HG03575 (cell line): ENCODE measurements around the gene RALBP1.

Source experiments
- ATAC-seq: cut with Tn5 transposase; IDR thresholded peaks from one replicate; pipeline ENCODE4 v1.9.1; 2021; ENCODE audit not compliant: unreplicated experiment, insufficient number of reproducible peaks, low FRiP score; ENCODE audit errors: extremely low read depth

RALBP1 gene

DNA sequence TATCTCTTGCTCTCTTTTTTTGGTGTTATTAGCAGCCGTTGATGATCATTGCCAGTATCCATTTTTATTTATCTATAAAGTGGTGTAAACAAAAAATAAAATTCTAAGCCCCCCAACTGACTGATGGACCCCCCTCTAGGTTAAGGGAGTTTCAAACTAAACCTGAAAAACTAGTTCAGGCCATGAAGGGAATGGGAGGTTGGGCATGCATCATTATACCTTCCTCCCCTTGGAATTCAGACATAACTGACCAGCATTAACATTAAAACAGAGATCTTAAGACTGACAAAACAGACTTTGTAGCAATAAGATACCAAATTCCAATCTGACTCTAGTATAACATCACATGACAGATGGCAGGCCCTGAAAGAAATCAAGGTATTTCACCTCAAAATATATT lies 20.2 kb downstream of the RALBP1 start:
- no peak for ATAC-seq

DNA sequence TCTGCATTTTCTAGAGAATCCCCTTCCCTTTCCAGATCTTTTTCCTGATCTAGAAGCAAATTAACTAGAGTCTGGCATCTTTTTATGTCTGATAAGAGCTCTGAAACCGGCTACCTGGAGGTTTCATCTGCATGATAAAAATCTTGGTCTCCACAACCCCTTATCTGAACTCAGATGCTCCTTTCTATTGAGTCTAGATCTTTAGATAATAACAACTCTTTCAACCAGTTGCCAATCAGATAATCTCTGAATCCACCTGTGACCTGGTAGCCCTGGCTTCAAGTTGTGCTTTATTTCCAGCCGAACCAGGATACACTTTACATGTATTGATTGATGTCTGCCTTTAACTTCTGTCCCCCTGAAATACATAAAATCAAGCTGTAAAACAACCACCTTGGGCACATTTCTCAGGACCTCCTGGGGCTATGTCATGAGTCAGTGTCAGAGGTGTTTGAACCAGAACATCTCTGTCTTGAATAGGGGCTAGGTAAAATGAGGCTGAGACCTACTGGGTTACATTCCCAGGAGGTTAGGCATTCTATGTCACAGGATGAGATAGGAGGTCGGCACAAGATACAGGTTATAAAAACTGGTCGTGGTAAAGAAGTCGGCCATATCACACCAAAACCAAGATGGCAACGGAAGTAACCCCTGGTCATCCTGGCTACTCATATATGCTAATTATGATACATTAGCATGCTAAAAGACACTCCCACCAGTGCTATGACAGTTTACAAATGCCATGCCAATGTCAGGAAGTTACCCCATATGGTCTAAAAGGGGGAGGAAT lies 20.8 kb downstream of the RALBP1 start:
- ATAC-seq = no peak

DNA sequence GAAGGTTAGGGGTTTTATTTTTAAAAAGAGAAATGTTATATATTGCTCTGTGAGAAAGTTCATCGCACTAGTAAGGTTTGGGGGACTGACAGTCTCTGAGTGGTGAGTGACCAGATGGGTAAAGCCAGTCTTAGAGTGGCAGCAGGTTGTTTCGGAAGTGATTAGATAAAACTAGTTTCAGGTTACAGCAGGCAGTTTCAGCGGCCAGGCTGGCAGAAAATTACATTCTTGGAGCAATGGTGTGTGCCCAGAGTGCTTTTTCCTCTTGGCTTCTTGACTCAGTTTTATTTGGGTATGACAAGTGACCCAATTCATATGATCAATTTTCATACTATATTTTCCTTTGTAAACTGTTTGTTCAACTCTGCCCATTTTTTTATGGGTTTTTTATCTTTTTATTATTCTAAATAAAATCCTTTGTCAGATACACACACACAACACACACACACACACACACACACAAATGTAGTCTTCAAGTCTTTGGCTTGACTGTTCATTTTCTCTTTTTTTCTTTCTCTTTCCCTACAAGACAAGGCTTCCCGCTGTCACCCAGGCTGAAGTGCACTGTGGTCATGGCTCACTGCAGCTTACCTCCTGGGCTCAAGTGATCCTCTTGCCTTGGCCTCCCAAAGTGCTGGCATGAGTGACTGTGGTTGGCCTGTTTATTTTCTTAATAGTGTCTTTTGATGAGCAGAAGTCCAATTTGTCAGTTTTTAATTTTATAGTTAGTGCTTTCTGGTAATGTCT lies 30.9 kb downstream of the RALBP1 start:
- no peak for ATAC-seq

DNA sequence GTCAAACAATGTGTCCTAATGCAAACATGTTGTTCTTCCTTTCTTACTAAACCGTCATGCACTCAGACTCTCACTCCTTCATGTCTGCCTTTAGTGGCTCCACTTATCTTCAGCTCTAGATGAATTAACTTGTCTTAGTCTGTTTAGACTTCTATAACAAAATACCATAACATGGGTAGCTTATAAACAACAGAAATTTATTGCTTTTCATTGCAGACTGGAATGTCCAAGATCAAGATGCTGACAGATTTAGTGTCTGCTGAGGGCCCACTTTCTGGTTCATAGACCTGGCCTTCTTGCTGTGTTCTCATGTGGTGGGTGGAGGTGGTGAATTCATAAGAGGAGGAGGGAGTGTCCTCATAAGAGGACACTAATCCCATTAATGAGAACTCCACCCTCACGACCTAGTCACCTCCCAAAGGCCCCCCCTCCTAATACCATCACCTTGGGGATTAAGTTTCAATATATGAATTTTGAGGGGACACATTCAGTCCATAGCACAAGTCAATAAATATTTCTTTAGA lies 32.3 kb downstream of the RALBP1 start:
- ATAC-seq = no peak

DNA sequence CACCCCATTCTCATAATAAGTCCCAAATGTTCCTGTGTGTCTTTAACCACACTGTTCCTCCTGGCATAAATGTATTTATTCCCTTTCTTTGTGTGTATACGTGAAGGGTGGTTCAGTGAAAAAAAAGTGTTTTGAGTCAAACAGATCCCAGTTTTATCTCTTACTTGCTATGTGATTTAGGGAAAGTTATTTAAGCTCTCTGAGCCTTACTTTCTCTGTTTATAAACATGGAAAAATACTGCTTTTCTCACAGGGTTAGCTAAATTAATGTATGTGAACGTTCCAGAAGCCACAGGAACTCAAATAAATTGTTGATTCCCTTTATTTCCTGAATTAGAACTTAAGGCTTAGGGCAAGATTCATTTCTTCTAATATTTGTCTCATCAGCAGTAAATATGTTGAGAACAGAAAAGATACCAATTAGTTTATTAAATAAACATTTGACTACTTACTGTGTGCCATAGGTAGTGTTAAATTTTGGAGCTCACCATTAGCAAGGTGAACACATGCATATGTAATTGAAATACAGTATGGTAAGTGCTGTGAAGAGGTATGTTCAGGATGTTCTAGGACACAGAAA lies 33.2 kb downstream of the RALBP1 start:
- no peak for ATAC-seq

DNA sequence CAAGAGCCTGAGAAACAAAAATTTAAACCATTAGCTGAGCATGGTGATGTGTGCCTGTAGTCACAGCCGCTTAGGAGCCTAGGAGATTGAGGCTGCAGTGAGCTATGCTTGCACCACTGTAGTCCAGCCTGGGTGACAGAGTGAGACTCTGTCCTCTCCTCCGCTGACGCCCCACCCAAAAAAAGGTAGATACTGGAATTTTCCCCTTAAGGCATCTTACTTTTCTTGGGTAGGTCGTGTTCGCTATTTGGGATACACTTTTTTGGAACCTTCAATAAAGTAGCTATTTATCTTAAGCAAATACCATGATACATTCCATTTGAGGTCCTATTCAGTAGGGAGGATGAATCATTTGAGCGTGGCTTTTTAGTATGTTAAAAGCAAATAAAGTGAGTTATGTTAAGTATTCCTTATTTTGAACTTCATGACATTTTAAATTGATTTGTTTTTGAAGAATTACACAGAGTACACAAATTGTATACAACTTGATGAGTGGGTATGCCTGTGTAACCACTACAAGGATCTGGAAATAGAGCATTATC lies 38.7 kb downstream of the RALBP1 start:
- no peak for ATAC-seq

DNA sequence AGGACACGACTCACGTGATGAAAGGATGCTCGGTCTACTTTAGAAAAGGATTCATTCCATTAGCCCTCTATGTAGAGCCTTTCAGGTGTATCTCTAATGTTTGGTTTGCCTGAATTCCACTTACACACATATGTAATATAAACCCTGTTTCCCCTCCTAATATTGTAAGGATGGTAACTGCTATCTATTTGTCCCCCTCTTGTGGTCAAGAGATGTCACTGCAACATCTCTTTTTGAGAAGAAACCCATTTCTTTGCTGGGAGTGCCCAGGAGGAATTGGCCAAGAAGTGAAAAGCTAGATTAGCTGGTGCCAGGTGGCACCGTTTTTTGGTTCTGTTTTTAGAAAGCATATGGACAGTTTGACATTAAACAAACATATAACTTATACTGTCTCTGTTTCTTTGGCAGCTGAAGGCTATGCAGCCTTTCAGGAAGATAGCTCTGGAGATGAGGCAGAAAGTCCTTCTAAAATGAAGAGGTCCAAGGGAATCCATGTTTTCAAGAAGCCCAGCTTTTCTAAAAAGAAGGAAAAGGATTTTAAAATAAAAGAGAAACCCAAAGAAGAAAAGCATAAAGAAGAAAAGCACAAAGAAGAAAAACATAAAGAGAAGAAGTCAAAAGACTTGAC lies 41.2 kb downstream of the RALBP1 start:
- ATAC-seq = no peak

DNA sequence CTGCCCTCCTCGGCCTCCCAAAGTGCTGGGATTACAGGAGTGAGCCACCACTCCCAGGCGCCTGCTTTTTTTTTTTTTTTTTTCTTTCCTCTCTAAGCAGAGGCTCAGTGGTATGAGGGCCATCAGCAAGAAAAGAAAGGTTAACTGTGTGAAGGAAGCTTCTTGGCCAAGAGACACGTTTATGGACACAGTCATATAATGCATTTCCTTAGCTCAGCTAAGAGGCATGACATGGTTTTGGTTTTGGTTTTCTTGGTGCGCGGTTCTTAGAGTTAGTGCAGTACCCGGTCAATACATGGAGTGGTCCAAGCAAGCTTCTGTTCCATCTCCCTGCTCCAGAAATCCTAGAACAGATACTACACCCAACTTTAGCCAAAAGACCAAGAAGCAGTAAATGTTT lies 42.6 kb downstream of the RALBP1 start:
- no peak for ATAC-seq

DNA sequence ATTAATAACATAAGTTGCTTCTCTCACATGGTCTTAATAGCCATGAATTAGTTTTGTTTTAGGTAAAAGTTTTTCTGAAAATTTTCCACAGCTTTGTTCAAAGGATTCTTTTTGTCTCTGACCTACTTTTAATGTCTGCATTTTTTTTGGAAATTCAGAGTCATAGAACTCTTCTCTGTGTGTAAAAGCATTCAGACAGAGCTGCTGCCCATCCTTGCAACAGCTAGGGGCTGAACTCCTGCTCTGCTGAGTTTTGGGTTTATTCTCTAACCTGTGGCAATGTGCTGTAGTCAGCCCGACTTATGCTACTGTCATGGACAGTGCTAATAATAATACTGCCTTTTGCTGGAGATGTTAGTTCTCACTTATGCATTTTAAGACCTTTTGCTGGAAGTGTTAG lies 44.1 kb downstream of the RALBP1 start:
- no peak for ATAC-seq

DNA sequence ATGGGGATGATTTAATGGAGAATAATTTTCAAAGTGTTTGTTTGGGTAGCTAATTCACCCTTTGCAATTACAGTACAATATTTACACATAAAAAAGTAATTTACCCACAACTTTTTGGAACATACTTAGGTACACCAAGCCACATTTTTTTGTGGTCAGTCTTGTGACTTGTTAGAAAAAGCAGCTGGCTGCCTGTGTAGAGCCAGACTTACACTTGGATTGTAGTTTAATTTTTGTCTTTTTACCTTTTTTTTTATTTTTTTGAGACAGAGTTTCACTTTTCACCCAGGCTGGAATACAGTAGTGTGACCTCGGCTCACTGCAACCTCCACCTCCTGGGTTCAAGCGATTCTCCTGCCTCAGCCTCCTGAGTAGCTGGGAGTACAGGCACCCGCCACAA lies 45.4 kb downstream of the RALBP1 start:
- no peak for ATAC-seq

DNA sequence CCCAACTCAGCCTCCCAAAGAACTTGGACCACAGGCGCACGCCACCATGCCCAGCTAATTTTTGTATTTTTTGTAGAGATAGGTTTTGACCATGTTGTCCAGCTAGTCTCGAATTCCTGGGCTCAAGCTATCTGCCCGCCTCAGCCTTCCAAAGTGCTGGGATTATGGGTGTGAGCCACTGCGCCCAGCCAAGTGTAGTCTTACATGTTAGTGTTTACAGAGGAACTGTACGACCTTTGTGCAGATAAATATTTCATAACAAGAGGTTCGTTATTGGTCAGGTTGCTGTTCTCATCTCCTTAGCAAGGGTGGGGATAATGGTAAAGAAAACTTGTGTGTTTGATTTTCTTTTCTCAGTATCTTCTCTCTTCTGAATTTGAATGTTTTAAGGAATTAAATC lies 46.5 kb downstream of the RALBP1 start:
- no peak for ATAC-seq

DNA sequence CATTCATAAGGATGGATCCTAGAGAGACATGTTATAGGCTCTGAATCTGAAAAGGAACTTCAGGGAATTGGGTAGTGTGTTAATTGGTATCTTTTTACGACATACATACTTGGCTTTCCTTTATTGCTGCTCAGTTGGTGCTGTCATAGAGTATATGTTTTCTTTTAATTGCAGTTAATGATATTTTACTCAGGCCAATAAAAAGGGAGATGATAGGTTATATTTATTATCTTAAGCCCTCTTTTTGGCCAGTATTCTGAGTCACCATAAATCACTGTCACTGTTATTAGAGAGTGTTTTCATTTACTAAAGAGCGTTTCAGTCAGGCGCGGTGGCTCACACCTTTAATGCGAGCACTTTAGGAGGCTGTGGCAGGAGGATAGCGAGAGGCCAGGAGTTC lies 47.6 kb downstream of the RALBP1 start:
- ATAC-seq = no peak

DNA sequence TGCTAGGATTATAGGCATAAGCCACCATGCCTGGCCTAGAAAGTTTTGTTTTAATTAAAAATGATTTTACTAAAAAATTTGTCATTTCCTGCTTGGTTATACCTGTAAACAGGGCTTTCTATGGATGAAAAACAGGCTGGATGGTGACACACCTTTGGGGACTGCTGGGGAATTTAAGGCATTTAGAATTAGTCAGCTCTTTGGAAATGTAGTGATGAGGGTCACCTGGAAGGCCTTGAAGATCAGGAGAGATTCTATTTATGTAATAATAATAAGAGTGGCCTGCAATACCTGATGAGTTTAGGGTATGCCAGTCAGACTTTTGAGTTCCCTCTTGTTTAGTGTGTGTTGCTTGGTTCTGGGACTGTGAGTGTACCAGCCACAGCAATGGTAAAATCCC lies 51.1 kb downstream of the RALBP1 start:
- no peak for ATAC-seq

DNA sequence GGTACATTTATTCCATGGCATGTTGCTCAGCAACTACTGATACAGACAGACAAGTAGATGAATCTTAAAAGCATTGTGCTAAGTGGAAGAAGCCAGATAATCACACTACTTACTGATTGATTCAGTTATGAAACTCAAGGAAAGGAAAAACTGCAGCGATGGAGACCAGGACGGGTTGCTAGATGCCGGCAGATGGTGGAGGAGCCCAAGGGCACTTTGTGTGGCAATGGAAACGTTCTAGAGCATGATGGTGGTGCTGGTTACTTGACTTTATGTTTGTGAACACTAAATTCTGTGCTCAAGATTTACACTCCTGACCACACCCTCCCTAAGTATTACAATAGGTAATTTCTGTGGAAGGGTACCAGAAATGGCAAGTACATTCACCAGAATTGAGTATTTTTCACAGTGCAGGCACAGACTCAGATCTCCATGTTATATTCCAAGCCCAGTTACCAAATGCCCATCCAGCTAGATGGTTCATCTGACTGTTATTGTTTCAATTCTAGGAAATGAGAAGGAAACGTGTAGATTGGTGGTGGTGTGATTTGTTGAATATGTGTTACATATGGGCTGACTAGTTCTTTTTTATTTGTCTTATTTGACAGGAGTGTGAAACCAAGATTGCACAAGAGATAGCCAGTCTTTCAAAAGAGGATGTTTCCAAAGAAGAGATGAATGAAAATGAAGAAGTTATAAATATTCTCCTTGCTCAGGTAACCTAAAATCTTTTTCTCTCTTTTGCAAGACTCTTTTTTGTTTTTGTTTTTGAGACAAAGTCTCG lies 55.1 kb downstream of the RALBP1 start:
- ATAC-seq = no peak

DNA sequence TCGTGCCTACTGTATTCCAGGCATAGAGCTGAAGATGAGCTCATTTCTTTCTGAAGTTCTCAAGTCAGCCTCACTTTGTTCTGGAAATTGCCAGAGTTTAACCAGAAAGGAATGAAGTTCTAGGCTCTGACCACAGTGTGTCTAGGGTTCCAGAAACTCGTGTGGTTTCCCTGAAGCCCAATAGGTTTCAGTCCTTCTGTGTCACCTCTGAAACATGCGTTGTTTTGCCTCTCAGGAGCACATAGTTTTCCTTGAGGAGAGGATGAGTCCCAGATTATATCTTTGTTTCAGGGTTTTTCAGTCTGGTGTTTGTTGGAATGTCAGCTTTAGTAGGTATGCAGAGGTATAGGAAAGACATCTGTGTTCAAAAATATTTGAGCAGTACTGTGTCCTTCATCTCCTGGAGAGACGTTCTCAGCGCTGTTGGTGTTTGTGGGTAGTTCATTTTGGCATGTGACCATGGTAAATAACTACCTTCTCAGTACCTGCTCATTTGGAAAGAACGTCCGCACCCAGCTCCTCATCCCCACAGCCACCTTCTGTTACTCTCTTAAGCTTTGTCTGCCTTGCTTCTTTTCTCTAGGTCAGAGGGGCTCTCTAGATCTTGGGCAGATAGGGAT lies 56.6 kb downstream of the RALBP1 start:
- no peak for ATAC-seq

DNA sequence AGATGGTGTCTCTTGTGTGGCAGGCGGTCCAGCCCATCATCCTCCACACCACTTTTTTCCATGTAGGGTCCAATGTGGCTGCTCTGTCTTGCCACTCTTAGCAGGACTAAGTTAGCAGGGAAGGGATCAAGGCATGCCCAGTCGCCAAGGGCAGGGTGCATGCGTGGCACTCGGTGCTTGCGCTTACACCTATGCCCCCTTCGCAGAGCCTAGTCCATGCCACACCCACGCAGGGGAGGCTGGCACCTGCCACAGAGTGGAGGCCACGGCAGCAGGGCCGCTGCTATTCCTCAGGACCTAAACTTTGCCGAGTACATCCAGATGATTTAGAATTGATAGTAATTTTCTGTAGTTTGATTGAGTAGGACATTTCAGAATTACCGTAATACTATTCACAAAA lies 59.5 kb downstream of the RALBP1 start:
- ATAC-seq = no peak

DNA sequence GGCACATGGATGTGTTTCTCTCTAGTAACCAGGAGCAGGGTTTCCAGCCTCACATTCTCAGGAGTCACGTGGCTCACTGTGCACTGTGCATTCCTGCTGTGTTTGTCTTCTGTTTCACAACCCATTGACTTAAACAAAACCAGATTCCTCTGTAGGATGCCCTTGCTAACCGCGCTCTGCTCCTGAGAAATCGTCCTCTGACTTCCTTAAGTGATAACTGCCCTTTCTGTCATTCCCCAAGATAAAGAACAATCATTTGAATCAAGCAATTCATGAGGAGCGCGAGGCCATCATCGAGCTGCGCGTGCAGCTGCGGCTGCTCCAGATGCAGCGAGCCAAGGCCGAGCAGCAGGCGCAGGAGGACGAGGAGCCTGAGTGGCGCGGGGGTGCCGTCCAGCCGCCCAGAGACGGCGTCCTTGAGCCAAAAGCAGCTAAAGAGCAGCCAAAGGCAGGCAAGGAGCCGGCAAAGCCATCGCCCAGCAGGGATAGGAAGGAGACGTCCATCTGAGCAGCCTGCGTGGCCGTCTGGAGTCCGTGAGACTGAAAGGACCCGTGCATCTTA lies 60.2 kb downstream of the RALBP1 start:
- ATAC-seq = no peak
